ENCODE measurements around the gene CDK7.
"Not testable (repeated sequence)": the region's sequence is repeated elsewhere in the genome, so short reads cannot be mapped to it uniquely, and the experiment has no call there.

CDK7 gene

GRCh38 chr5:69252437-69252836 lies 17.8 kb downstream of the CDK7 start:
- no peak for DNase-seq
- no peak overlapping the region for H4K8ac ChIP-seq (ENCODE audit: low read length)
- peaks cover 16% of the 10 kb centered on the region for H3K79me1 ChIP-seq (replicated peaks; ENCODE audit: low read length, poor library complexity, severe bottlenecking)
- H2BK15ac ChIP-seq (ENCODE audit: low read depth, poor library complexity, severe bottlenecking) = no peak overlapping the region
- no peak overlapping the region for H2AK5ac ChIP-seq (ENCODE audit: low read length, severe bottlenecking)
- no peak overlapping the region for H4K91ac ChIP-seq (ENCODE audit: low read length)
- no peaks in the 10 kb centered on the region for H3K9me3 ChIP-seq (ENCODE audit: control insufficient read depth, low read length)
- no peak overlapping the region for H3K23ac ChIP-seq (ENCODE audit: low read length in 2 of 2)
- 93% methylated on average over 3 of the region's 3 CpGs for WGBS
- no peak overlapping the region for H3K27ac ChIP-seq (ENCODE audit: low read length, poor library complexity, severe bottlenecking)
- peaks cover 7% of the 10 kb centered on the region for H3K4me1 ChIP-seq (ENCODE audit: control insufficient read depth, insufficient read depth, low read depth, low read length)
- H3K18ac ChIP-seq (ENCODE audit: low read depth in 1 of 2, low read length in 2 of 2) = peak overlapping the region in 1 of 2 experiments; percentile 12
- H3K4me2 ChIP-seq (ENCODE audit: low read length, poor library complexity, severe bottlenecking) = no peak overlapping the region
- H3K36me3 ChIP-seq (ENCODE audit: control insufficient read depth in 1 of 2, insufficient read depth in 2 of 2, low read depth in 1 of 2, low read length in 2 of 2) = peaks cover 18 to 35% of the 10 kb centered on the region in 2 experiments
- no peak overlapping the region for H3K14ac ChIP-seq (ENCODE audit: low read length in 2 of 2)
- H3K27me3 ChIP-seq (ENCODE audit: control insufficient read depth in 1 of 2, insufficient read depth in 1 of 2, low read length in 2 of 2) = no peaks in the 10 kb centered on the region
- no peak overlapping the region for H3K4ac ChIP-seq (ENCODE audit: low read depth in 1 of 2, low read length in 2 of 2)
- no peak overlapping the region for H2BK12ac ChIP-seq (ENCODE audit: low read length in 2 of 2)
- no peak overlapping the region for H2AFZ ChIP-seq (ENCODE audit: low read depth, low read length)
- H3K4me3 ChIP-seq (ENCODE audit: insufficient read depth in 1 of 2, low read depth in 1 of 2, low read length in 2 of 2) = no peak overlapping the region
- no peak overlapping the region for H2BK120ac ChIP-seq (ENCODE audit: low read depth, low read length)
- no peak overlapping the region for H2BK5ac ChIP-seq (ENCODE audit: low read depth, low read length, poor library complexity, severe bottlenecking)
- no peak overlapping the region for H3K9ac ChIP-seq (ENCODE audit: low read length)

GRCh38 chr5:69255940-69256339 lies 21.3 kb downstream of the CDK7 start:
- not testable (repeated sequence) for H2AK5ac ChIP-seq (ENCODE audit: low read length, severe bottlenecking); H2BK120ac ChIP-seq (ENCODE audit: low read depth, low read length); H3K9me3 ChIP-seq (ENCODE audit: control insufficient read depth, low read length); H4K8ac ChIP-seq (ENCODE audit: low read length); H3K23ac ChIP-seq (ENCODE audit: low read length in 2 of 2); H3K27me3 ChIP-seq (ENCODE audit: control insufficient read depth in 1 of 2, insufficient read depth in 1 of 2, low read length in 2 of 2); H3K4me2 ChIP-seq (ENCODE audit: low read length, poor library complexity, severe bottlenecking); H2BK5ac ChIP-seq (ENCODE audit: low read depth, low read length, poor library complexity, severe bottlenecking); H2BK15ac ChIP-seq (ENCODE audit: low read depth, poor library complexity, severe bottlenecking); H3K4me1 ChIP-seq (ENCODE audit: control insufficient read depth, insufficient read depth, low read depth, low read length); H3K4ac ChIP-seq (ENCODE audit: low read depth in 1 of 2, low read length in 2 of 2); DNase-seq; H3K4me3 ChIP-seq (ENCODE audit: insufficient read depth in 1 of 2, low read depth in 1 of 2, low read length in 2 of 2); H3K18ac ChIP-seq (ENCODE audit: low read depth in 1 of 2, low read length in 2 of 2); H2BK12ac ChIP-seq (ENCODE audit: low read length in 2 of 2); H3K27ac ChIP-seq (ENCODE audit: low read length, poor library complexity, severe bottlenecking); H2AFZ ChIP-seq (ENCODE audit: low read depth, low read length); H3K9ac ChIP-seq (ENCODE audit: low read length); H4K91ac ChIP-seq (ENCODE audit: low read length); H3K14ac ChIP-seq (ENCODE audit: low read length in 2 of 2)
- WGBS = 85% methylated on average over 4 of the region's 4 CpGs
- H3K79me1 ChIP-seq (replicated peaks; ENCODE audit: low read length, poor library complexity, severe bottlenecking) = peaks cover 15% of the 10 kb centered on the region
- H3K36me3 ChIP-seq (ENCODE audit: control insufficient read depth in 1 of 2, insufficient read depth in 2 of 2, low read depth in 1 of 2, low read length in 2 of 2) = peaks cover 17 to 63% of the 10 kb centered on the region in 2 experiments

DNA sequence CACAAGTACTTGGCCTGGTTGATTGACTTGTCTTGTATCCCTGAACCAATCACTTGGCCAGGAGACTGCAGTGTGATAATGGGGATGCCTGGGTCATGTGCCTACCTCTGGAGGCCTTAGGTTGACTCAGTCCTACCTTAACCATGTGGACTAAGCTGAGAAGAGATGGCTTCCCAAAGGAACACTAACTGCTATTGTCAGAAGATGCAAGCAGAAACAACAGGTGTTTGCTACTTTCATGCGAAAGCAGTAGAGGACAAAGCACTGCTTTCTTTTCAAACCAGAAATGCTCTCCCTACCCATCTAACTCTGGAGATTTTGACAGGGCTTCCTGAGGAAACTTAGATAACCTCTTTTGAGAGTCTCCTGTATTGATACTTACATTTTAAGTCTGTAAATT lies 22.9 kb downstream of the CDK7 start:
- H2BK120ac ChIP-seq (ENCODE audit: low read depth, low read length) = no peak overlapping the region
- H3K18ac ChIP-seq (ENCODE audit: low read depth in 1 of 2, low read length in 2 of 2) = no peak overlapping the region
- H2BK5ac ChIP-seq (ENCODE audit: low read depth, low read length, poor library complexity, severe bottlenecking) = no peak overlapping the region
- WGBS = 63% methylated on average over 1 of the region's 1 CpG
- no peaks in the 10 kb centered on the region for H3K9me3 ChIP-seq (ENCODE audit: control insufficient read depth, low read length)
- no peak overlapping the region for H3K23ac ChIP-seq (ENCODE audit: low read length in 2 of 2)
- H2AFZ ChIP-seq (ENCODE audit: low read depth, low read length) = no peak overlapping the region
- H3K9ac ChIP-seq (ENCODE audit: low read length) = no peak overlapping the region
- no peak overlapping the region for H3K14ac ChIP-seq (ENCODE audit: low read length in 2 of 2)
- peaks cover 20 to 74% of the 10 kb centered on the region in 2 experiments for H3K36me3 ChIP-seq (ENCODE audit: control insufficient read depth in 1 of 2, insufficient read depth in 2 of 2, low read depth in 1 of 2, low read length in 2 of 2)
- H2BK12ac ChIP-seq (ENCODE audit: low read length in 2 of 2) = no peak overlapping the region
- no peak overlapping the region for H2AK5ac ChIP-seq (ENCODE audit: low read length, severe bottlenecking)
- H4K91ac ChIP-seq (ENCODE audit: low read length) = no peak overlapping the region
- peaks cover 12% of the 10 kb centered on the region for H3K79me1 ChIP-seq (replicated peaks; ENCODE audit: low read length, poor library complexity, severe bottlenecking)
- no peak overlapping the region for H3K4me2 ChIP-seq (ENCODE audit: low read length, poor library complexity, severe bottlenecking)
- peaks cover 5% of the 10 kb centered on the region for H3K4me1 ChIP-seq (ENCODE audit: control insufficient read depth, insufficient read depth, low read depth, low read length)
- H3K4me3 ChIP-seq (ENCODE audit: insufficient read depth in 1 of 2, low read depth in 1 of 2, low read length in 2 of 2) = no peak overlapping the region
- H3K27ac ChIP-seq (ENCODE audit: low read length, poor library complexity, severe bottlenecking) = no peak overlapping the region
- no peak overlapping the region for H4K8ac ChIP-seq (ENCODE audit: low read length)
- no peak for DNase-seq
- H3K4ac ChIP-seq (ENCODE audit: low read depth in 1 of 2, low read length in 2 of 2) = no peak overlapping the region
- no peaks in the 10 kb centered on the region for H3K27me3 ChIP-seq (ENCODE audit: control insufficient read depth in 1 of 2, insufficient read depth in 1 of 2, low read length in 2 of 2)
- H2BK15ac ChIP-seq (ENCODE audit: low read depth, poor library complexity, severe bottlenecking) = no peak overlapping the region

GRCh38 chr5:69261034-69261433 lies 26.3 kb downstream of the CDK7 start:
- Histone ChIP-seq H2AK5ac (ENCODE audit: low read length, severe bottlenecking) (no peak overlapping the region), H3K14ac (ENCODE audit: low read length in 2 of 2) (no peak overlapping the region), H4K8ac (ENCODE audit: low read length) (no peak overlapping the region), H3K36me3 (ENCODE audit: control insufficient read depth in 1 of 2, insufficient read depth in 2 of 2, low read depth in 1 of 2, low read length in 2 of 2) (peaks cover 30 to 84% of the 10 kb centered on the region in 2 experiments), H3K4ac (ENCODE audit: low read depth in 1 of 2, low read length in 2 of 2) (no peak overlapping the region), H3K18ac (ENCODE audit: low read depth in 1 of 2, low read length in 2 of 2) (no peak overlapping the region), H3K79me1 (replicated peaks; ENCODE audit: low read length, poor library complexity, severe bottlenecking) (peaks cover 20% of the 10 kb centered on the region), H3K4me1 (ENCODE audit: control insufficient read depth, insufficient read depth, low read depth, low read length) (peaks cover 3% of the 10 kb centered on the region), H3K4me3 (ENCODE audit: insufficient read depth in 1 of 2, low read depth in 1 of 2, low read length in 2 of 2) (no peak overlapping the region), H2BK5ac (ENCODE audit: low read depth, low read length, poor library complexity, severe bottlenecking) (no peak overlapping the region), H3K9ac (ENCODE audit: low read length) (no peak overlapping the region), H2BK120ac (ENCODE audit: low read depth, low read length) (no peak overlapping the region), H3K27ac (ENCODE audit: low read length, poor library complexity, severe bottlenecking) (peak overlapping the region; percentile 51), H3K23ac (ENCODE audit: low read length in 2 of 2) (no peak overlapping the region), H2BK12ac (ENCODE audit: low read length in 2 of 2) (no peak overlapping the region), H3K9me3 (ENCODE audit: control insufficient read depth, low read length) (no peaks in the 10 kb centered on the region), H3K27me3 (ENCODE audit: control insufficient read depth in 1 of 2, insufficient read depth in 1 of 2, low read length in 2 of 2) (no peaks in the 10 kb centered on the region), H2BK15ac (ENCODE audit: low read depth, poor library complexity, severe bottlenecking) (no peak overlapping the region), H3K4me2 (ENCODE audit: low read length, poor library complexity, severe bottlenecking) (no peak overlapping the region), H2AFZ (ENCODE audit: low read depth, low read length) (no peak overlapping the region), H4K91ac (ENCODE audit: low read length) (no peak overlapping the region)
- peak; percentile 67 for DNase-seq
- WGBS = no CpG with 5 or more reads among the region's 1 CpG
